ENCODE measurements around the gene GIGYF2. TPM values are rescaled to one million over a fixed set of nuclear protein-coding genes. Genes with fewer than 3 reads are reported as not detected.

The GIGYF2 gene
- total and polyA plus RNA-seq, 2 of the 4 experiments (the other 2 are of a cell fraction), result 14.7 to 66.0 TPM

GRCh38 chr2:232781765-232782164, 84.6 kb downstream of the GIGYF2 start:
- DNase-seq, result peak; percentile 85
- ChIA-PET CTCF (no interaction called here), POLR2A (ENCODE audit: unreplicated experiment) (no interaction called here)
- Histone ChIP-seq H4K20me1 (ENCODE audit: insufficient read depth, low read length) (no peaks in the 10 kb centered on the region), H3K4ac (ENCODE audit: low read depth, low read length) (no peak overlapping the region), H3K9me3 (ENCODE audit: control insufficient read depth, insufficient read depth, low read length) (no peaks in the 10 kb centered on the region), H3K36me3 (ENCODE audit: control insufficient read depth, insufficient read depth, low read length) (peaks cover 5% of the 10 kb centered on the region; the same call in 1 of the 2 replicates), H3K9me1 (ENCODE audit: insufficient read depth, low read length) (no peaks in the 10 kb centered on the region), H3K23ac (ENCODE audit: low read depth, low read length) (no peak overlapping the region), H4K8ac (ENCODE audit: low read depth in 2 of 2, low read length in 2 of 2) (no peak overlapping the region), H2BK120ac (ENCODE audit: low read depth, low read length) (no peak overlapping the region), H2BK5ac (ENCODE audit: low read depth, low read length, poor library complexity, severe bottlenecking) (no peak overlapping the region), H3K4me1 (ENCODE audit: control insufficient read depth, insufficient read depth, low read length) (no peaks in the 10 kb centered on the region; the same call in 1 of the 2 replicates), H3K79me1 (ENCODE audit: low read depth in 1 of 2, low read length in 2 of 2) (peaks cover 3% of the 10 kb centered on the region in 2 experiments; a peak in 2 of 4 replicates), H3K27ac (ENCODE audit: insufficient read depth, low read length) (no peak overlapping the region), H2AFZ (replicated peaks; ENCODE audit: low read length, poor library complexity) (no peak overlapping the region), H3K56ac (ENCODE audit: extremely low read depth, insufficient read depth, low read length) (no peak overlapping the region), H4K91ac (ENCODE audit: insufficient read depth, low read depth, low read length) (no peak overlapping the region), H2BK20ac (ENCODE audit: low read depth, low read length) (no peak overlapping the region), H3K18ac (ENCODE audit: low read depth, low read length) (no peak overlapping the region), H3K27me3 (ENCODE audit: control insufficient read depth, insufficient read depth, low read length) (no peaks in the 10 kb centered on the region), H2AK5ac (ENCODE audit: low read depth, low read length) (no peak overlapping the region), H3K9ac (ENCODE audit: low read depth, low read length) (no peak overlapping the region), H2BK15ac (ENCODE audit: low read depth, low read length) (no peak overlapping the region), H2AK9ac (replicated peaks; ENCODE audit: low read depth, low read length, poor library complexity) (no peak overlapping the region), H3K4me3 (ENCODE audit: insufficient read depth, low read depth, low read length) (no peak overlapping the region), H4K5ac (ENCODE audit: low read depth, low read length) (no peak overlapping the region), H3K4me2 (ENCODE audit: low read depth, low read length) (no peak overlapping the region), H3K14ac (replicated peaks; ENCODE audit: low read depth, low read length) (no peak overlapping the region)
- peak; percentile 81 for ATAC-seq (ENCODE audit: low read depth)
- no TSS peak for BruUV-seq (replicated peaks)
- no peak for TF ChIP-seq RAD21 (IDR thresholded peaks at IDR 0.05; ENCODE audit: low read length)
- TF ChIP-seq FOS (IDR thresholded peaks at IDR 0.05; ENCODE audit: low read depth, low read length), result 0 out of 2 replicates have a peak, but pooled peaks have one; percentile 18
- dilution Hi-C loops (cut with HindIII; ENCODE audit: low sequenced_read_pairs, unreplicated experiment), result no loop called here
- intact Hi-C loops (cut with micrococcal nuclease), result no loop called here
- in situ Hi-C loops (cut with MboI; ENCODE audit: low sequenced_read_pairs), result no loop called here

Measured in IMR-90 (cell line).